ENCODE measurements around the gene CBLIF.
"Not testable (repeated sequence)": the region's sequence is repeated elsewhere in the genome, so short reads cannot be mapped to it uniquely, and the experiment has no call there.

The CBLIF gene

DNA sequence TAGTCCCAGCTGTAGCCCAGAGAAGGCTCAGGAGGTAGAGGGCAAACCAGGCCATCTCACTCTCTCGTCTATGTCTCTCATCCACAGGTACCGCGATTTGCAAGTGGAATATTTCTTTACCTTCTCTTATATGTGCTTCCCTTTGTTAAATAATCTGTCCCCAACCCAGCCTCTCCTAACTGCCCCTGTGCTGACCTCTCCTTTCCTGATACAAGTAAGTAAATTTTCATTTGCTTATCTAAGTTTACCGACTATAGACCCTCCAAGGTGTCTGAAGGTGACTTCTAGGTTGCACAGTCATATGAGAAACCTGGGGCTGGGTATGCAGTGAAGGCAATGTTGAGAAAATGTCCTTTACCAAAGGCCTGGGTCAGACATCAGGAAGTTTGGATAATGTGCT, at the start of gene CBLIF:
CBLIF (minus strand) TSS at position 101 of the 400 bp plus-strand sequence; CDS start at position 55, 46 bp downstream.
- in situ Hi-C loops (cut with MboI; ENCODE audit: low sequenced_read_pairs): no loop called here

GRCh38 chr11:59894616-59895015, 49.3 kb upstream of the CBLIF start:
- in situ Hi-C loops (cut with MboI; ENCODE audit: low sequenced_read_pairs): no loop called here

DNA sequence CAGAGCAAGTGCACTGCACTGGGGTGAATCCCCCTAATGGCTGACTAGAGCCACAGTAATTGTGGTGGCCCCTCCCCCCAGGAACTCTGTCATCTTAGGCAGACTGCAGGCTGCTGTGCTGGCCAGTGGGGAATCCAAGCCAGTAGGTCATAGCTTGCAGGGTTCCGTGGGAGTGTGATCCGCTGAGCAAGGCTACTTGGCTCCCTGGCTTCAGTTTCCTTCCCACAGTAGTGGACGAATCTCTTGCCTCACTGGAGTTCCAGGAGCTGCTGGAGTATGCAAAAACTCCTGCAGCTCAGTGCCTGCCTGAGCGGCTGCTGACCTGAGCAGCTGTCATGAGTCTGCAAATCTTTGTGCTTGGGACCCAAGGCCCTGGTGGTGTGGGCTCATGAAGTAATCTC, 46.5 kb upstream of the CBLIF start:
- in situ Hi-C loops (cut with MboI; ENCODE audit: low sequenced_read_pairs): no loop called here

DNA sequence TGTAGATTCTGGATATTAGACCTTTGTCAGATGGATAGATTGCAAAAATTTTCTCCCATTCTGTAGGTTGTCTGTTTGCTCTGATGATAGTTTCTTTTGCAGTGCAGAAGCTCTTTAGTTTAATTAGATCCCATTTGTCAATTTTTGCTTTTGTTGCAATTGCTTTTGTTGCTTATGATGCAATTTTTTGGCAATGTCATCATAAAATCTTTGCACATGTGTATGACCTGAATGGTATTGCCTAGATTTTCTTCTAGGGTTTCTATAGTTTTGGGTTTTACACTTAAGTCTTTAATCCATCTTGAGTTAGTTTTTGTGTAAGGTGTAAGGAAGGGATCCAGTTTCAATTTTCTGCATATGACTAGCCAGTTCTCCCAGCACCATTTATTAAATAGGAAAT, 41.9 kb upstream of the CBLIF start:
- in situ Hi-C loops (cut with MboI; ENCODE audit: low sequenced_read_pairs): not testable (repeated sequence)

DNA sequence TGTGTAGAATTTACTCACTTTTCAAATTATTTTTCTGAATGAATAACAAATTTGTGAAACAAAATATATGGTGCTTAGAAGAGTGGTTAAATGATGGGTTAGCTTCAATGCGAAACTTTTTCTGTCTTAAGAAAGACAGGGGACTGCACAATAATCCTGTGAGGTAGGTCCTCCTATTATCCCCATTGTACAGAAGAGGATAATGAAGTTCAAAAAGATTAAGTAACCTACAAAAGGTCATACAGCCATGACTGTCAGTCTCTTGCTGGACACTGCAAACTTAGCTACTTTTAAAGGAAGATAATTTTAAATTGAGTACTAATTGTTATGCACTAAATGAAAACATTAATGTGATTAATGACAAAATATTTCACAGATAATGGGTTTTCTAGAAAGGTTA, 38.3 kb upstream of the CBLIF start:
- in situ Hi-C loops (cut with MboI; ENCODE audit: low sequenced_read_pairs): no loop called here

DNA sequence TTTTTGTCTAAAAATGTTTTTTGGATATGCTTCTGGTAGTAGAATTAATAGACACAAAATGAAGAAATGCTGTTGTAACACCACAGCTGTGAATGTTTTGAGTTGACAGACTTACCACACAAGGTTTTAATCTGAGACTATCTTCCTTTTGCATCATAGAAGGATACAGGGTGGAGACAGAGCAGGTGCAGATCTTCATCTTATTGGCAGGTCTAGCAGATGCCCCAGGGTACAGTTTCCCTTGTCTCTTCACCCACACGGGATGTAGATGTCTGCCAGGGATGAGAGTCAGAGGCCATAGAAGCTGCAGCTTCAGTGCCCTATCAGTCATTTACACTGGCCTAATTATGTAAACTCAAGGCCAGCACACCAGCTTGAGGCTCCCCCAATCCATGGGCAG, 34.3 kb upstream of the CBLIF start:
- in situ Hi-C loops (cut with MboI; ENCODE audit: low sequenced_read_pairs): no loop called here

GRCh38 chr11:59878575-59878974, 33.3 kb upstream of the CBLIF start, which contains the start of gene OOSP3:
OOSP3 (plus strand) TSS chr11:59878782; CDS start chr11:59878809, 27 bp downstream.
- in situ Hi-C loops (cut with MboI; ENCODE audit: low sequenced_read_pairs): no loop called here

DNA sequence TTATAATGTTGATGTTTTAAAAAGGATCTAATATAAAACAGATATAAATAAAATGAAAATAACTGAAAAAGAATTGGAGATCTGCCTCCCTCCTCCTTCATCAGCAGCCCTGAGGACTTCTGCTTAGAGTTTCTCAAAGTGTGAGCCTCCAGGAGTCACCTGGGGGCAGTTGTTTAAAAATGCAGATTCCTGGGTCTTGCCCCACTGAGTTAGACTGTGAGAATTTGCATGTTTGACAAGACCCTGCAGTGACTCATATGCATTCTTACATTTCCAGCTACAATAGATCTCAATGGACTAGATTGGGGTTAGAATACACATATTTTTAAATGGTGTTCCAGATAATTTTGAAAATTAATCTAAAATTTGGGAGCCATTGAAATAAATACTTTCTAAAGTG, 32.5 kb upstream of the CBLIF start:
- in situ Hi-C loops (cut with MboI; ENCODE audit: low sequenced_read_pairs): no loop called here

DNA sequence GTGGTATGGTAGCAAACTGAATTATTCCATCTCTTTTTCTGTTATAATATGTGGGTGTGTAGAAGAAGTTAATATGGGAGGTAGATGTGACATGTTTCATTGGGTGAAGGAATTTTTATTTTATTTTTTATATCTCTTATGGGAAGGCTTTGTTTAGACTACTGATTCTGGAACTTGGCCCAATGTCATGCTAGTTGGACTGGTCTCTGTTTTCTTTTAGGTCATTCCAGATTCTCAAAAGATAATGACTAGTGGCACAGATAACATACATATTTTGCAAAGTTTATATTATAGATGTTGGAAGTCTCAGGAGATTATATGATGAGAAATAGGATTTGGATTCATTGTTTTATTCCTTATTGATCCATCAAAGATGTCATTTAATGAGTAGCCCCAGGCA, 32.0 kb upstream of the CBLIF start:
- in situ Hi-C loops (cut with MboI; ENCODE audit: low sequenced_read_pairs): no loop called here

DNA sequence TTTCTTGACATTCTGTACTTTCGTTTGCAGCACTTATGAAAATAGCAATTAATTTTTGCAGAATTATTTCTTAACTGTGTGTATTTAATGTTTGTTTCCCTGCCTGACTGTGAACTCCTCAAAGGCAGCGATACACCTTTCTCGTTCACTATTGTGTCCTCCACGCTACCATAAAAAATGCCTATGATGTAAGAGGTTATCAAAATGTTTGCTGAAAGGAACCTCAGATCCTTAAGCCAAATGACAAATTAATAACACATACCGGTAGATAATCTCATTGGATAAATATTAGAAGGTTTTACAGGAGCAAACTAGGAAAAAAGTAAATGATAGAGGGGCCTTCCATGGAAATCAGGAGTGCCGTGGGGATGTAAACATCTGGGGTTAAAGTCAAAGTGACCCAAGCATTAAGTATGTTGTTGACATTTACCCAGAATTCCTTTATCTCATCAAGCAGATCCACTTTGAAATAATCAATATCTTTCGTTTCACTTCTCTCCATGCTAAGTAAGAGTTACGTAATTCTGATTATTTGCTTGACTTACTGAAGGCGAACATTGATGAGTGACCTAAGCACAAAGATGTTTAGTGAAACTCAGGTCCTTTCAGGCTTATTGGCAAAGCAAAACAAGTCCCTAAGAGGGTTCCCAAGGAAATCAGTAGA, 30.7 kb upstream of the CBLIF start:
- in situ Hi-C loops (cut with MboI; ENCODE audit: low sequenced_read_pairs): no loop called here

- in situ Hi-C loops (cut with MboI; ENCODE audit: low sequenced_read_pairs): no loop called here
These were observed 26.8 kb upstream of the CBLIF start for GRCh38 chr11:59872076-59872475.

GRCh38 chr11:59867946-59868345, 22.6 kb upstream of the CBLIF start:
- in situ Hi-C loops (cut with MboI; ENCODE audit: low sequenced_read_pairs): no loop called here

GRCh38 chr11:59866836-59867235, 21.5 kb upstream of the CBLIF start:
- in situ Hi-C loops (cut with MboI; ENCODE audit: low sequenced_read_pairs): no loop called here

GRCh38 chr11:59866397-59866796, 21.1 kb upstream of the CBLIF start, which contains the start of gene TCN1:
TCN1 (minus strand) TSS chr11:59866487; CDS start chr11:59866470, 17 bp downstream.
- in situ Hi-C loops (cut with MboI; ENCODE audit: low sequenced_read_pairs): no loop called here

- in situ Hi-C loops (cut with MboI; ENCODE audit: low sequenced_read_pairs): no loop called here
These were observed 19.7 kb upstream of the CBLIF start for GRCh38 chr11:59865031-59865430.

DNA sequence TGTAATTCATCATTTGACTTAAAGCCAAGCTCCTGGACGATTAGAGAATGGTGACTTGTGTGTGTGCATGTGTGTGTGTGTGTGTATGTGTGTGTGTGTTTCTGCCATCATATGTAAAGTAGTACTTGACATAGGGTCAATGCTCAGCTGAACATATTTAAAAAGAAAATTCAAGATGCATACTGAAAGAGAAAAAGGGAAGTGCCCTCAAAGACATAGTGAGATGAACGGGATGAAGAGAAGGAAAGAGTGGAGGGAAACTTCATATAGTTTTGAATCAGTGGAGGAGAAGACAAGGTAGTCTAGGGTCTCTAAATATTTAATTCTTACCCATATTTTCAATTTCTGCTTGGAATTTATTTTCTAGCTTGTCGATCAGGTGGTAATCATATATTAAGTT, 17.0 kb upstream of the CBLIF start:
- in situ Hi-C loops (cut with MboI; ENCODE audit: low sequenced_read_pairs): no loop called here

DNA sequence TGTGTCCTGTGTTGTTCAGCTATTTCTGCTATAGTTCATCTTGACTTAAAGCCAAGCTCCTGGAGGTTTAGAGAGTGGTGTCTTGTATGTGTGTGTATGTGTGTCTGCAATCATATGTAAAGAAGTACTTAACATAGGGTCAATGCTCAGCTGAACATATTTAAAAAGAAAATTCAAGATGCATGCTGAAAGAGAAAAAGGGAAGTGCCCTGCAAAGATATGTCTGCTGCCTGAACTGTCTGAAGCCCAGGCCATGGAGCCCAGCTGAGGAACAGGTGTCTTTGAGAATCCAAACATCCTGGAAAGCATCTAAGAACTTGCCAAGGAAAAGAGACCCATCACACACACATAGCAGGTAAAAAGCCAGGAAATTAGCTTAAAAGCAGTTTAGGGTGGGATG, 14.4 kb upstream of the CBLIF start:
- in situ Hi-C loops (cut with MboI; ENCODE audit: low sequenced_read_pairs): no loop called here

GRCh38 chr11:59857439-59858434, 12.4 kb upstream of the CBLIF start:
- in situ Hi-C loops (cut with MboI; ENCODE audit: low sequenced_read_pairs): no loop called here

DNA sequence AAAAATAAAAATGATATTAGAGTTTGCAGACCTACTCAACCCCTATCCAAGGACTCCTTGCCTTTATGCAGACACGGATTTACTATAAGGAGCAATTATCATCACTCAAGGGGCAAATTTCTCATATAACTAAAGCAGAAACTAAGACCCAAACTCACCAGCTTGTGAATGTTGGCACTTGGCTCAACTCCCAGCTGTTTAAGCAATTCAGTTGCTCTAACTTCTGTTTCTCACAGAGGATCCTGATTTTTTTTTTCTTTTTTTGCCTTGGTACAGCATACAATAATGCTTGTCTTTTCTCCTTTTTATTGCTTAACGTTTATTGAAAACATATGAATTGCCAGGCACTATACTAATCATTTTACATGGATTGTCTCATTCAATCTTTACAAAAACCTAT, 9.6 kb upstream of the CBLIF start:
- in situ Hi-C loops (cut with MboI; ENCODE audit: low sequenced_read_pairs): no loop called here

DNA sequence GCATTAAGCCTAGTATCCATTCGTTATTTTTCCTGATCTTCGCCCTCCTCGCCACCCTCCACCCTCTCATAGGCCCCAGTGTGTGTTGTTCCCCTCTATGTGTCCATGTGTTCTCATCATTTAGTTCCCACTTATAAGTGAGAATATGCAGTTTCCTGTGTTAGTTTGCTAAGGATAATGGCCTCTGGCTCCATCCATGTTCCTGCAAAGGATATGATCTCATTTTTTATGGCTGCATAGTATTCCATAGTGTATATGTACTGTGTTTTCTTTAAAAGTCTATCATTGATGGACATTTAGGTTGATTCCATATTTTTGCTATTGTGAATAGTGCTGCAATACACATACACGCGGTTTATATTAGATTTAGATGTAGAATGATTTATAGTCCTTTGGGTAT, 6.1 kb upstream of the CBLIF start:
- in situ Hi-C loops (cut with MboI; ENCODE audit: low sequenced_read_pairs): not testable (repeated sequence)

- in situ Hi-C loops (cut with MboI; ENCODE audit: low sequenced_read_pairs): not testable (repeated sequence)
These were observed 4.3 kb upstream of the CBLIF start for GRCh38 chr11:59849551-59849950.

DNA sequence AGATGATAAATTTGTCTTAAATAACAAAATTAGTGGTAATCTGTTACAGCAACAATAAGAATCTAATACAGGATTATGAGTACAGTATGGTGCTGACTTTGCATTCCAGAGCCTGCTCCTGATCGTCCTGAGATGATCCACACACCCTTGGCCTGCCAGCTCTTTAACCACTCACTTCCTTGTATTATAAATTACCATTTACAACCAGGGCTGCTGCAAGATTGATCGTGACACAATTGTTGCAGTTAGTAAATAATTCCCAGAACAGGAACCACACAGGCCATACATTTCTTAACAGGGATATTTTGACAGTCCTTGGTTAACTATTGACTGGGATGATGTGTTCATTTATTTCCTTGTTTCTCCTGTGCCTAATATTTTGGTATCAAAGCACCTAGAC, 3.8 kb upstream of the CBLIF start:
- in situ Hi-C loops (cut with MboI; ENCODE audit: low sequenced_read_pairs): no loop called here

Measured in hTERT RPE-1 (cell line).